Adrenal gland (tissue), 19 donors: ENCODE results near the gene AKAP17A. TPM values are rescaled to one million over a fixed set of nuclear protein-coding genes. Genes with fewer than 3 reads are reported as not detected.

Experiments
- DNase-seq, 7 donors: peaks; one replicate each; pipeline ENCODE4 v3.0.0-alpha.2; 2019 to 2020
- H3K27ac ChIP-seq, 5 donors: fragments of 200-600 bp; sonication (generic) in 4 of 5; 1 replicate in 3 of 5; 2 replicates in 2 of 5; pipeline versions ENCODE4 v1.5.1 to v1.8.0; 2016 to 2020; ENCODE audit warnings: mild to moderate bottlenecking in 1 of 5
- H3K27me3 ChIP-seq: fragments of 200-600 bp; 2 replicates; pipeline ENCODE4 v1.8.0; 2021
- H3K36me3 ChIP-seq, 2 donors: fragments of 200-600 bp; replicated peaks in 1 of 2; 1 replicate in 1 of 2; 2 replicates in 1 of 2; pipeline versions ENCODE4 v1.5.1 to v1.8.0; 2018 to 2022
- H3K4me1 ChIP-seq, 2 donors: fragments of 200-600 bp; replicated peaks in 1 of 2; 1 replicate in 1 of 2; 2 replicates in 1 of 2; pipeline versions ENCODE4 v1.5.1 to v1.8.0; 2018 to 2021
- H3K4me3 ChIP-seq, 4 donors: fragments of 200-600 bp; sonication (generic) in 3 of 4; one replicate each; pipeline ENCODE4 v1.5.1; 2016 to 2018
- H3K9me3 ChIP-seq, 3 donors: fragments of 200-600 bp; sonication (generic) in 1 of 3; replicated peaks in 1 of 3; 1 replicate in 2 of 3; 2 replicates in 1 of 3; pipeline versions ENCODE4 v1.5.1 to v1.8.0; 2016 to 2021
- CTCF ChIP-seq, 6 experiments: fragments of 450-650 bp in 4 of 6; fragments of 200-600 bp in 2 of 6; sonication (generic) in 1 of 6; IDR thresholded peaks; 1 replicate in 5 of 6; 2 replicates in 1 of 6; pipeline versions ENCODE4 v1.5.1 to v1.8.0; 2016 to 2021; ENCODE audit warnings: antibody characterized with exemption in 6 of 6, mild to moderate bottlenecking in 2 of 6, moderate library complexity in 1 of 6
- POLR2A ChIP-seq, 2 donors: fragments of 450-650 bp; IDR thresholded peaks; one replicate each; pipeline ENCODE4 v1.6.1; 2017; ENCODE audit warnings: antibody characterized with exemption in 2 of 2, mild to moderate bottlenecking in 2 of 2, moderate library complexity in 1 of 2
- WGBS, 4 donors: extraction: QIAGEN DNeasy Blood & Tissue Kit in 2 of 4; methylation state at CpG; one replicate each; pipeline versions ENCODE4 v1.1.5 to v1.1.7; 2013 to 2017; 5-methylcytosine and 5-hydroxymethylcytosine counted together
- intact Hi-C, 2 donors: fragments of 100-400 bp; cut with DNase I; formaldehyde crosslinking; loops; one replicate each; pipeline versions ENCODE4 v1.14.1 to v1.15.0; 2022 to 2023
- long read RNA-seq, 10 donors: library from polyadenylated mRNA in 3 of 10; unstranded in 2 of 10; stranded (forward) in 1 of 10; transcript quantifications; one replicate each; pipeline ENCODE4 v2.0.0 and lab custom pipeline, GENCODE V29; 2021 to 2026
- polyA plus RNA-seq, 3 donors: library from polyadenylated mRNA; stranded (reverse); fragments of 200-250 nt in 2 of 3; fragments of 350-450 nt in 1 of 3; fragmentation: Illumina TruSeq in 1 of 3; extraction: RNeasy Lipid Tissue Mini Kit (QIAGEN cat#74804) in 1 of 3; gene quantifications; one replicate each; pipeline ENCODE4 v1.2.3, GENCODE V29; 2013 to 2014
- total RNA-seq, 9 donors: library from RNA; depleted of rRNA in 4 of 9; stranded (reverse); fragments of >200 nt in 4 of 9; fragments of 120-200 nt in 1 of 9; fragmentation: NEBNext Ultra II Directional in 1 of 9; extraction: Animal tissue kit (Norgen Biotek cat#: 25700) in 1 of 9; gene quantifications; one replicate each; pipeline versions ENCODE4 v1.1.0 to v1.2.4, GENCODE V29; 2013 to 2023
- donor health status: healthy with polysubstance abuse.
- donor health status: Bipolar disorder and iron deficiency.
- donor health status: DM: yes; HTN: yes; CAD: no.
- donor health status: DM: no; HTN: no; CAD: no.
- donor health status: DM: no; HTN: no; CAD: no.
- donor health status: DM: yes; HTN: yes; CAD: no.

AKAP17A gene
- total RNA-seq: 10 to 100 TPM; 26.4 to 53.3 (median 40.4) TPM
- 100 to 1,000 TPM in 1 of 3 donors, 10 to 100 TPM in 2; 17.7 to 112 (median 84.0) TPM for polyA plus RNA-seq
- long read RNA-seq, donor 1, transcript AKAP17A-202 (4 exons, 2,187 nt): major isoform, 6 of 9 reads
- long read RNA-seq, donor 1, partial matches to known transcripts: 0 of 9 reads
- long read RNA-seq, donor 1, other reads (novel, unspliced or antisense): 0 of 9 reads
- long read RNA-seq, donor 2, partial matches to known transcripts: 0 of 6 reads
- long read RNA-seq, donor 2, other reads (novel, unspliced or antisense): 0 of 6 reads
- long read RNA-seq, donor 3, partial matches to known transcripts: 0 of 1 reads
- long read RNA-seq, donor 3, other reads (novel, unspliced or antisense): 0 of 1 reads
- long read RNA-seq, donor 4, partial matches to known transcripts: 1 of 3 reads
- long read RNA-seq, donor 4, other reads (novel, unspliced or antisense): 2 of 3 reads
- long read RNA-seq, donor 5, transcript AKAP17A-202 (4 exons, 2,187 nt): major isoform, 122 of 328 reads
- long read RNA-seq, donor 5, transcript AKAP17A-203 (6 exons, 3,232 nt): minor isoform, 54 of 328 reads
- long read RNA-seq, donor 5, transcript AKAP17A-201 (5 exons, 3,204 nt): minor isoform, 119 of 328 reads
- long read RNA-seq, donor 5, partial matches to known transcripts: 12 of 328 reads
- long read RNA-seq, donor 5, other reads (novel, unspliced or antisense): 21 of 328 reads
- long read RNA-seq, donor 6, partial matches to known transcripts: 0 of 4 reads
- long read RNA-seq, donor 6, other reads (novel, unspliced or antisense): 4 of 4 reads
- long read RNA-seq, donor 7, partial matches to known transcripts: 0 of 7 reads
- long read RNA-seq, donor 7, other reads (novel, unspliced or antisense): 0 of 7 reads
- long read RNA-seq, donor 8, transcript AKAP17A-202 (4 exons, 2,187 nt): minor isoform, 7 of 17 reads
- long read RNA-seq, donor 8, transcript AKAP17A-201 (5 exons, 3,204 nt): major isoform, 9 of 17 reads
- long read RNA-seq, donor 8, partial matches to known transcripts: 0 of 17 reads
- long read RNA-seq, donor 8, other reads (novel, unspliced or antisense): 0 of 17 reads
- long read RNA-seq, donor 9, partial matches to known transcripts: 0 of 3 reads
- long read RNA-seq, donor 9, other reads (novel, unspliced or antisense): 0 of 3 reads
- long read RNA-seq, donor 10, partial matches to known transcripts: 0 of 3 reads
- long read RNA-seq, donor 10, other reads (novel, unspliced or antisense): 0 of 3 reads

- no peaks in the 10 kb centered on the region for H3K27me3 ChIP-seq
- intact Hi-C loops: no loop called here
These were observed at the start of gene AKAP17A for GRCh38 chrX:1591102-1591862. TSS of gene AKAP17A (plus strand) at chrX:1591604. CDS start at chrX:1593463, 1,859 bp downstream.

DNA sequence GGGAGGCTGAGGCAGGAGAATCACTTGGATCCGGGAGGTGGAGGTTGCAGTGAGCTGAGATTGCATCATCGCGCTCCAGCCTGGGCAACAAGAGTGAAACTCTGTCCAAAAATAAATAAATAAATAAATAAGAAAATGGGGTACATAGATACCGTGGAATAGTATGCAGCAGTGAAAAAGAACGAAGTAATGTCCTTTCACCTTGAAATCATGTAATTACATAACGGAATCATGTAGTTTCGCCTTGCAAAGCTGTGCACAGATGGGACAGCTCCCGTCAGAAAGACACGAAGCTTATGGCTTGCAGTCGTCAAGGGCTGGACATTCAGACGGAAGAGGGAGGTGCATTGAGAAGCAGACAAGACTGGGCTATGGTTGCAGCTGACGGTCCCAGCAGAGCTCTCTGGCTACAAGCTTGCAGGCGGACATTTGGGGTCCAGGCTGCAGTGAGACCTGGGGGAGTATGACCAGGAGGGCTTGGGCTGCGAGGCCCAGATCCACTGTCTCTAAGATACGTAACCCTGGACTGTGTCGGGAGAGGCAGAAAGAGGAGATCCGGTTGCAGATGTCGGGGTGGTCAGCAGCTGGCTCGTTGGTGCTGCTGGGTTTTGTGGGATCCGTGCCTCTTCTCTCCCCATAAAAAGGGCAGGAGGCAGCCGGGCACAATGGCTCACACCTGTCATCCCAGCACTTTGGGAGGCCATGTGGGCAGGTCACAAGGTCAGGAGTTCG, 48.2 kb upstream of the AKAP17A start:
- TF ChIP-seq CTCF (IDR thresholded peaks at IDR 0.05) (no peak), POLR2A (IDR thresholded peaks at IDR 0.05) (no peak)
- intact Hi-C loops: no loop called here
- Histone ChIP-seq H3K27ac (no peak overlapping the region), H3K4me1 (no peaks in the 10 kb centered on the region), H3K9me3 (no peaks in the 10 kb centered on the region), H3K27me3 (no peaks in the 10 kb centered on the region), H3K36me3 (no peaks in the 10 kb centered on the region), H3K4me3 (no peak overlapping the region)
- WGBS, 4 donors: 89 to 93% (median 90%) methylated on average over 19 to 22 of the region's 22 CpGs
- DNase-seq: no peak

More at GRCh38 chrX:1591102-1591862, at the start of gene AKAP17A:
- Histone ChIP-seq H3K27ac (peak within 1 kb of the TSS; percentile 14 to 94 (median 82)), H3K4me1 (peaks cover 14 to 31% of the 10 kb centered on the region in 2 donors), H3K4me3 (peak within 1 kb of the TSS; percentile 31 to 98 (median 58)), H3K36me3 (peaks cover 0 to 30% of the 10 kb centered on the region in 2 donors), H3K9me3 (no peaks in the 10 kb centered on the region)
- WGBS, 4 donors: 2 to 17% (median 2%) methylated on average over 4 to 66 of the region's 66 CpGs
- DNase-seq: peak; percentile 94 to 98 (median 96)
- peak; percentile 86 to 89 for TF ChIP-seq POLR2A (IDR thresholded peaks at IDR 0.05)
- TF ChIP-seq CTCF (IDR thresholded peaks at IDR 0.05): peak in 2 of 6 experiments; percentile 11 to 20

DNA sequence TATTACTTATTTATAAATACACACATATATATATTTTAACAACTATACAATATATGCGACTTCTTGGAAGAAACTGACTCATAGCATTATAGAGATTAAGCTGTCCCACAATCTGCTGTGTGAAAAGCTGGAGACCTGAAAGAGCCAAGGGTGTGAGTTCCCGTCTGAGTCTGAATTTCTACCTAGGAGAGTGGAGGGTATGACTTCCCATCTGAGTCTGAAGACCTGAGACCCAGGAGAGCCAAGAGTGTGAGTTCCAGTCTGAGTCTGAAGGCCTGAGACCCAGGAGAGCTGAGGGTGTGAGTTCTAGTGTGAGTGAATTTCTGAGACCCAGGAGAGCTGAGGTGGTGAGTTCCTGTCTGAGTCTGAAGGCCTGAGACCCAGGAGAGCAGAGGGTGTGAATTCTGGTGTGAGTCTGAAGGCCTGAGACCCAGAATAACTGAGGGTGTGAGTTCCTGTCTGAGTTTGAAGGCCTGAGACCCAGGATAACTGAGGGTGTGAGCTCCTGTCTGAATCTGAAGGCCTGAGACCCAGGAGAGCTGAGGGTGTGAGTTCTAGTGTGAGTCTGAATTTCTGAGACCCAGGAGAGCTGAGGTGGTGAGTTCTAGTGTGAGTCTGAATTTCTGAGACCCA, 45.5 kb upstream of the AKAP17A start:
- DNase-seq: peak in 2 of 7 donors; percentile 0 to 1
- Histone ChIP-seq H3K27me3 (no peaks in the 10 kb centered on the region), H3K4me1 (no peaks in the 10 kb centered on the region), H3K4me3 (no peak overlapping the region), H3K27ac (no peak overlapping the region), H3K36me3 (no peaks in the 10 kb centered on the region), H3K9me3 (no peaks in the 10 kb centered on the region)
- WGBS, 4 donors: 90 to 98% (median 92%) methylated on average over 2 of the region's 2 CpGs
- intact Hi-C loops: no loop called here
- no peak for TF ChIP-seq CTCF (IDR thresholded peaks at IDR 0.05)
- no peak for TF ChIP-seq POLR2A (IDR thresholded peaks at IDR 0.05)
